Adrenal gland (tissue), 12 donors: ENCODE measurements around the gene FGG. TPM values are rescaled to one million over a fixed set of nuclear protein-coding genes. Genes with fewer than 3 reads are reported as not detected.

Experiments
- DNase-seq, 7 donors: peaks; one replicate each; pipeline ENCODE4 v3.0.0-alpha.2; 2019 to 2020
- H3K27ac ChIP-seq, 5 donors: fragments of 200-600 bp; sonication (generic) in 4 of 5; 1 replicate in 3 of 5; 2 replicates in 2 of 5; pipeline versions ENCODE4 v1.5.1 to v1.8.0; 2016 to 2020; ENCODE audit warnings: mild to moderate bottlenecking in 1 of 5
- H3K27me3 ChIP-seq: fragments of 200-600 bp; 2 replicates; pipeline ENCODE4 v1.8.0; 2021
- H3K36me3 ChIP-seq, 2 donors: fragments of 200-600 bp; replicated peaks in 1 of 2; 1 replicate in 1 of 2; 2 replicates in 1 of 2; pipeline versions ENCODE4 v1.5.1 to v1.8.0; 2018 to 2022
- H3K4me1 ChIP-seq, 2 donors: fragments of 200-600 bp; replicated peaks in 1 of 2; 1 replicate in 1 of 2; 2 replicates in 1 of 2; pipeline versions ENCODE4 v1.5.1 to v1.8.0; 2018 to 2021
- H3K4me3 ChIP-seq, 4 donors: fragments of 200-600 bp; sonication (generic) in 3 of 4; one replicate each; pipeline ENCODE4 v1.5.1; 2016 to 2018
- H3K9me3 ChIP-seq, 3 donors: fragments of 200-600 bp; sonication (generic) in 1 of 3; replicated peaks in 1 of 3; 1 replicate in 2 of 3; 2 replicates in 1 of 3; pipeline versions ENCODE4 v1.5.1 to v1.8.0; 2016 to 2021
- POLR2A ChIP-seq, 2 donors: fragments of 450-650 bp; IDR thresholded peaks; one replicate each; pipeline ENCODE4 v1.6.1; 2017; ENCODE audit warnings: antibody characterized with exemption in 2 of 2, mild to moderate bottlenecking in 2 of 2, moderate library complexity in 1 of 2
- WGBS, 4 donors: extraction: QIAGEN DNeasy Blood & Tissue Kit in 2 of 4; methylation state at CpG; one replicate each; pipeline versions ENCODE4 v1.1.5 to v1.1.7; 2013 to 2017; 5-methylcytosine and 5-hydroxymethylcytosine counted together
- intact Hi-C, 2 donors: fragments of 100-400 bp; cut with DNase I; formaldehyde crosslinking; loops; one replicate each; pipeline versions ENCODE4 v1.14.1 to v1.15.0; 2022 to 2023
- polyA plus RNA-seq, 3 donors: library from polyadenylated mRNA; stranded (reverse); fragments of 200-250 nt in 2 of 3; fragments of 350-450 nt in 1 of 3; fragmentation: Illumina TruSeq in 1 of 3; extraction: RNeasy Lipid Tissue Mini Kit (QIAGEN cat#74804) in 1 of 3; gene quantifications; one replicate each; pipeline ENCODE4 v1.2.3, GENCODE V29; 2013 to 2014
- total RNA-seq, 9 donors: library from RNA; depleted of rRNA in 4 of 9; stranded (reverse); fragments of >200 nt in 4 of 9; fragments of 120-200 nt in 1 of 9; fragmentation: NEBNext Ultra II Directional in 1 of 9; extraction: Animal tissue kit (Norgen Biotek cat#: 25700) in 1 of 9; gene quantifications; one replicate each; pipeline versions ENCODE4 v1.1.0 to v1.2.4, GENCODE V29; 2013 to 2023
- TF ChIP-seq, protein P1 (sequence below), 6 experiments: fragments of 450-650 bp in 4 of 6; fragments of 200-600 bp in 2 of 6; sonication (generic) in 1 of 6; IDR thresholded peaks; 1 replicate in 5 of 6; 2 replicates in 1 of 6; pipeline versions ENCODE4 v1.5.1 to v1.8.0; 2016 to 2021; ENCODE audit warnings: antibody characterized with exemption in 6 of 6, mild to moderate bottlenecking in 2 of 6, moderate library complexity in 1 of 6
- donor health status: healthy with polysubstance abuse.
- donor health status: Bipolar disorder and iron deficiency.
- donor health status: DM: yes; HTN: yes; CAD: no.
- donor health status: DM: no; HTN: no; CAD: no.
- donor health status: DM: no; HTN: no; CAD: no.
- donor health status: DM: yes; HTN: yes; CAD: no.

The FGG gene
- total and polyA plus RNA-seq, 12 donors: 1.7 to 71.2 (median 11.2) TPM; not detected in 1

DNA sequence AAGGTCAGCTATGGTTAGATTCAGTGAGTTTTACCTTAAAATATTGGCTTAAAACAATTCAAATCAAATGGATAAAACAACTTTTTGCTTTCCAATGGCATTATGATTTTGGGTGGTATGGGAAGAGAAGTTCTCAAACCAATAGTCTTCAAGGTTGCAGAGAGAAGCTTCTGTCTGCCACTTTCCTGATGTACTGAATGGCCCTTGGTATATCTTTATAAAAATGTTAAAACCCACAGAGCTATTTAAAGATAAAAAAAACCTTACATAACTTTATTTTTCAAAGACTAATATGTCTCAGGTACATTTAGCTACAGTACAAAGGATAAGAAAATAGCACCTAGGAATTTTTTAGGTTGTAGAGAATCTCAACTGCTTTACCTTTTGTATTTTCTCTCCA, 28.8 kb downstream of the FGG start:
- intact Hi-C loops: no loop called here
- DNase-seq: no peak
- Histone ChIP-seq H3K9me3 (no peaks in the 10 kb centered on the region), H3K27ac (no peak overlapping the region), H3K4me3 (no peak overlapping the region), H3K4me1 (no peaks in the 10 kb centered on the region), H3K27me3 (no peaks in the 10 kb centered on the region), H3K36me3 (no peaks in the 10 kb centered on the region)
- no peak for TF ChIP-seq POLR2A (IDR thresholded peaks at IDR 0.05)
- TF ChIP-seq, protein P1, sequence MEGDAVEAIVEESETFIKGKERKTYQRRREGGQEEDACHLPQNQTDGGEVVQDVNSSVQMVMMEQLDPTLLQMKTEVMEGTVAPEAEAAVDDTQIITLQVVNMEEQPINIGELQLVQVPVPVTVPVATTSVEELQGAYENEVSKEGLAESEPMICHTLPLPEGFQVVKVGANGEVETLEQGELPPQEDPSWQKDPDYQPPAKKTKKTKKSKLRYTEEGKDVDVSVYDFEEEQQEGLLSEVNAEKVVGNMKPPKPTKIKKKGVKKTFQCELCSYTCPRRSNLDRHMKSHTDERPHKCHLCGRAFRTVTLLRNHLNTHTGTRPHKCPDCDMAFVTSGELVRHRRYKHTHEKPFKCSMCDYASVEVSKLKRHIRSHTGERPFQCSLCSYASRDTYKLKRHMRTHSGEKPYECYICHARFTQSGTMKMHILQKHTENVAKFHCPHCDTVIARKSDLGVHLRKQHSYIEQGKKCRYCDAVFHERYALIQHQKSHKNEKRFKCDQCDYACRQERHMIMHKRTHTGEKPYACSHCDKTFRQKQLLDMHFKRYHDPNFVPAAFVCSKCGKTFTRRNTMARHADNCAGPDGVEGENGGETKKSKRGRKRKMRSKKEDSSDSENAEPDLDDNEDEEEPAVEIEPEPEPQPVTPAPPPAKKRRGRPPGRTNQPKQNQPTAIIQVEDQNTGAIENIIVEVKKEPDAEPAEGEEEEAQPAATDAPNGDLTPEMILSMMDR (IDR thresholded peaks at IDR 0.05): no peak

DNA sequence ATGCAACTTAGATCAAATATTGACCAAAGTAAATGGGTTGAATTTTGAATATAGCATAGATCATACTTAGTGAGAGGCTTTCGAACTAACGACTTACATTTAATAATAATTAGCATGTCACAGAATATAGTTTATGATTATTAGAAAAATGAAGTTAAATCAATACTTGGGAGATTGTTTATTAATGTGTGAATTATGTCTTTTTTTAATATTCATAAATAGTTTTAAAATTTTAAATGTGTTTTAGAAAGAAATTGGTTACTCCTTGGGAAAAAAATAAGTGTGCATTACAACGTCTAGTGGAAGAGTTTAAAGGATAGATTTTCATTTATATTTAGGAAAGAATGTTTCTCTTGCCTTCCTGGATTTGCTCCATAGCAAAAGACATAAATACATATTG, 29.2 kb downstream of the FGG start:
- 78 to 86% (median 82%) methylated on average over 3 of the region's 3 CpGs for WGBS, 4 donors
- Histone ChIP-seq H3K36me3 (no peaks in the 10 kb centered on the region), H3K4me1 (no peaks in the 10 kb centered on the region), H3K27ac (no peak overlapping the region), H3K27me3 (no peaks in the 10 kb centered on the region), H3K9me3 (no peaks in the 10 kb centered on the region), H3K4me3 (no peak overlapping the region)
- DNase-seq: no peak
- intact Hi-C loops: no loop called here
- TF ChIP-seq, protein P1 (IDR thresholded peaks at IDR 0.05): no peak
- TF ChIP-seq POLR2A (IDR thresholded peaks at IDR 0.05): no peak

- H3K9me3 ChIP-seq: no peaks in the 10 kb centered on the region
- intact Hi-C loops: no loop called here
- H3K4me3 ChIP-seq: no peak overlapping the region
- 33 to 64% (median 60%) methylated on average over 2 of the region's 2 CpGs for WGBS, 4 donors
- no peak for TF ChIP-seq POLR2A (IDR thresholded peaks at IDR 0.05)
- TF ChIP-seq, protein P1 (IDR thresholded peaks at IDR 0.05): no peak
- H3K27me3 ChIP-seq: peaks cover 2% of the 10 kb centered on the region
- no peaks in the 10 kb centered on the region for H3K4me1 ChIP-seq
- no peak for DNase-seq
- H3K36me3 ChIP-seq: no peaks in the 10 kb centered on the region
- no peak overlapping the region for H3K27ac ChIP-seq
These were observed 29.7 kb downstream of the FGG start for GRCh38 chr4:154582723-154583122.

DNA sequence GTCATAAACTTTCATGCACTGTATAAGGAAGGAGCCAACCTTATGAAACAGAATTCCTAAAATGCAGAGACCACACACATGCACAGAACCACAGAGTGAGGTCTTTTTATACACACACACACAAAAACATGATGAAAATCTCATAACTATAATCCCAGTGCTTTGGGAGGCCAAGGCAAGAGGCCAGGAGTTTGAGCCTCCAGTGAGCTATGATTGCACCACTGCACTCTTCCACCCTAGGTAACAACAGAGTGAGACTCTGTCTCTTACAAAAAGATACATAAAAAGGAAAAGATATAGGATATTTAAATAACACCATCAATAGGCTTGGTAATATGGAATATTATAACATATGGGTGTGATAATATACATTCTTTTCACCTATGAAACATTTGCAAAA, 32.5 kb downstream of the FGG start:
- TF ChIP-seq, protein P1 (IDR thresholded peaks at IDR 0.05): no peak
- no peak for TF ChIP-seq POLR2A (IDR thresholded peaks at IDR 0.05)
- H3K27me3 ChIP-seq: peaks cover 6% of the 10 kb centered on the region
- H3K27ac ChIP-seq: no peak overlapping the region
- no peaks in the 10 kb centered on the region for H3K9me3 ChIP-seq
- intact Hi-C loops: no loop called here
- H3K4me1 ChIP-seq: no peaks in the 10 kb centered on the region
- DNase-seq: no peak
- no peaks in the 10 kb centered on the region for H3K36me3 ChIP-seq
- no peak overlapping the region for H3K4me3 ChIP-seq
